DND-41 (cell line): ENCODE data around the gene GAS1.

ENCODE experiments used
- ATAC-seq: fragments of 200-7000 bp; cut with Tn5 transposase; 3 replicates; pipeline ENCODE4 v1.9.1; 2021; ENCODE audit warnings: low read depth; ENCODE audit not compliant: insufficient read depth
- DNase-seq: peaks from one replicate; pipeline ENCODE4 v3.0.0-alpha.2; 2020
- H2AFZ ChIP-seq: 2 replicates; pipeline ENCODE4 v1.6.0; 2012; ENCODE audit warnings: low read depth, low read length
- H3K27ac ChIP-seq: 2 replicates; pipeline ENCODE4 v1.5.1; 2012; ENCODE audit warnings: low read length, inconsistent platforms
- H3K27me3 ChIP-seq: fragments of 200-600 bp; sonication (generic); 2 replicates; pipeline ENCODE4 v1.6.0; 2012; ENCODE audit warnings: low read length, mild to moderate bottlenecking, inconsistent platforms; ENCODE audit not compliant: insufficient read depth, poor library complexity
- H3K36me3 ChIP-seq: 2 replicates; pipeline ENCODE4 v1.5.1; 2012; ENCODE audit warnings: low read length, inconsistent platforms; ENCODE audit not compliant: insufficient read depth
- H3K4me1 ChIP-seq: 2 replicates; pipeline ENCODE4 v1.5.1; 2012; ENCODE audit warnings: mild to moderate bottlenecking, low read length; ENCODE audit not compliant: insufficient read depth
- H3K4me2 ChIP-seq: 2 replicates; pipeline ENCODE4 v1.6.0; 2012; ENCODE audit warnings: mild to moderate bottlenecking, moderate library complexity, low read length, inconsistent platforms; ENCODE audit not compliant: insufficient read depth
- H3K4me3 ChIP-seq, 2 experiments: fragments of 200-600 bp in 1 of 2; shearing (Covaris generic) in 1 of 2; 2 replicates each; pipeline ENCODE4 v1.5.1; 2012 to 2016; ENCODE audit warnings: inconsistent platforms in 2 of 2, low read length in 2 of 2, mild to moderate bottlenecking in 2 of 2, low read depth in 1 of 2, moderate library complexity in 1 of 2
- H3K79me2 ChIP-seq: 2 replicates; pipeline ENCODE4 v1.6.0; 2012; ENCODE audit warnings: low read length, inconsistent platforms; ENCODE audit not compliant: insufficient read depth
- H3K9ac ChIP-seq: 2 replicates; pipeline ENCODE4 v1.6.0; 2012; ENCODE audit warnings: low read depth, mild to moderate bottlenecking, inconsistent platforms, low read length, moderate library complexity
- H3K9me3 ChIP-seq: 2 replicates; pipeline ENCODE4 v1.5.1; 2012; ENCODE audit warnings: low read length, moderate library complexity, mild to moderate bottlenecking, inconsistent platforms; ENCODE audit not compliant: insufficient read depth, severe bottlenecking
- H4K20me1 ChIP-seq: 2 replicates; pipeline ENCODE4 v1.6.0; 2012; ENCODE audit warnings: low read length; ENCODE audit not compliant: insufficient read depth
- CTCF ChIP-seq: IDR thresholded peaks from 2 replicates; pipeline ENCODE4 v1.5.1; 2012; ENCODE audit warnings: borderline replicate concordance, low read length, moderate library complexity, mild to moderate bottlenecking; ENCODE audit not compliant: poor library complexity, severe bottlenecking; ENCODE audit errors: extremely low read depth
- EZH2 ChIP-seq: IDR thresholded peaks from 3 replicates; pipeline ENCODE4 v1.6.1; 2012; ENCODE audit warnings: borderline replicate concordance, low read depth, mild to moderate bottlenecking, moderate library complexity, low read length, inconsistent platforms; ENCODE audit not compliant: severe bottlenecking

The GAS1 gene

DNA sequence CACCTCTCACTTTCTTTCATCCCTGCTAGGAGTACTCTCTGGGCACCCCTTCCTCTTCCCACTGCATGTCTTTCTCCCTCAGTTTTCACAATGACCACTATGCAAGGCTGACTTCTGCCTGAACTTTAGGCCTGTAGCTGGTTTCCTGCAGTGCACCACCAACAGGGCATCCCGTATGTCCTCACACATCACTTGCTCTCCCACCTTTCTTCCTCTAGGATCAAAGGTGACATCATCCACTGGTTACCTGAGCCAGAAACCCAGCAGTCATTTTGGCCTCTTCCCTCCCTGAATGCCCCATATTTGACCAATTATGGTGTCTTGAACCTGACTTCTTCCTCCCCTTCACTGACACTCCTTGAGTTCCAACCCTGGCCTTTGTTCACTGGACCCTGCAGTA is 8.5 kb downstream of the GAS1 start:
- Histone ChIP-seq H3K4me3 (no peak overlapping the region), H3K27me3 (peaks cover 4% of the 10 kb centered on the region), H3K36me3 (no peaks in the 10 kb centered on the region), H3K9me3 (no peaks in the 10 kb centered on the region), H2AFZ (no peak overlapping the region), H3K79me2 (no peaks in the 10 kb centered on the region), H3K27ac (no peak overlapping the region), H3K9ac (no peak overlapping the region), H4K20me1 (no peaks in the 10 kb centered on the region), H3K4me2 (no peak overlapping the region), H3K4me1 (no peaks in the 10 kb centered on the region)
- TF ChIP-seq CTCF, result no peak
- no peak for TF ChIP-seq EZH2
- DNase-seq (no peak), ATAC-seq (no peak)

DNA sequence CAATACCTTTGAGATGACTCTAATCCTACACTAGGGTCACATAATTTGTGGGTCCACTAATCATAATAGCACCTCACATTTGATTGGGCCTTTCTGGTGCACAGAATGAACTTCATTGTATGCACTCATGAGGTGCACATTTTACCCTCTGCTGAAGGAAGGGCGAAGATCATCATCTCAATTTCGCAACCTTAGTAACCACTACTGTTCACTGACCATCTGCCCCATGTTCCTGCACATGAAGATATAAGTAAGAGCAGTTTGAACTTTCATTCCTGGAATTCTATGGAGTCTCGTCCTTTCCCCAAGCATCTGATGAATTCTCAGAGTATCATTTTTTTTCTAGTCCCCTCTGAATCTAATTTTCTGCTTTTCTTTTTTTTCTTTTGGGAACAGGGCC is 21.2 kb downstream of the GAS1 start:
- Histone ChIP-seq H3K36me3 (no peaks in the 10 kb centered on the region), H2AFZ (no peak overlapping the region), H3K27ac (no peak overlapping the region), H3K9ac (no peak overlapping the region), H3K27me3 (no peaks in the 10 kb centered on the region), H3K4me2 (no peak overlapping the region), H4K20me1 (no peaks in the 10 kb centered on the region), H3K4me3 (no peak overlapping the region), H3K4me1 (no peaks in the 10 kb centered on the region), H3K9me3 (no peaks in the 10 kb centered on the region), H3K79me2 (no peaks in the 10 kb centered on the region)
- DNase-seq (no peak), ATAC-seq (no peak)
- no peak for TF ChIP-seq CTCF
- TF ChIP-seq EZH2, result no peak

DNA sequence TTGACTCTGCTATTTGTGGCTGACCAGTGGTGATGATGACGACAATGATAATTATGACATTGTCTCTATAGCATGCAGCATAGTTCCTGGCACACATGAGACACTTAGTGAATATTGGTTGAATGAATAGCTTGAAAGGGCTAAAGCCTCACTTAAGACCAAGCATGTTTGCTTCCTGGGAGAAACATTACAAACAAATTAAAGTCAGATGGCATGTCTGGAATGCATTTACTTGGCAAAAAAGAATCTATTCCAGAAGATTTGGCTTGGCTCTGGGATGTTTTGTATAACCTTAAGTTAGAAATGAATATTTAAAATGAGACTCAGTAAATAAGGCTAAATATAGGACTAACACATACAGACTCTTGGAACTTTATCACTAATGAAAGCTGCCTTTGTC is 21.6 kb downstream of the GAS1 start:
- TF ChIP-seq EZH2 (no peak), CTCF (no peak)
- Histone ChIP-seq H3K4me3 (no peak overlapping the region), H3K4me2 (no peak overlapping the region), H3K79me2 (no peaks in the 10 kb centered on the region), H3K9me3 (no peaks in the 10 kb centered on the region), H3K27me3 (no peaks in the 10 kb centered on the region), H3K27ac (no peak overlapping the region), H3K9ac (no peak overlapping the region), H3K36me3 (no peaks in the 10 kb centered on the region), H2AFZ (no peak overlapping the region), H4K20me1 (no peaks in the 10 kb centered on the region), H3K4me1 (no peaks in the 10 kb centered on the region)
- ATAC-seq (no peak), DNase-seq (no peak)

GRCh38 chr9:86924206-86924605 is 23.1 kb downstream of the GAS1 start:
- Histone ChIP-seq H3K9me3 (no peaks in the 10 kb centered on the region), H3K4me1 (no peaks in the 10 kb centered on the region), H3K4me2 (no peak overlapping the region), H3K4me3 (no peak overlapping the region), H4K20me1 (no peaks in the 10 kb centered on the region), H3K79me2 (no peaks in the 10 kb centered on the region), H3K36me3 (no peaks in the 10 kb centered on the region), H2AFZ (no peak overlapping the region), H3K27ac (no peak overlapping the region), H3K9ac (no peak overlapping the region), H3K27me3 (no peaks in the 10 kb centered on the region)
- no peak for ATAC-seq
- TF ChIP-seq EZH2, result no peak
- no peak for TF ChIP-seq CTCF
- no peak for DNase-seq
